Measurements from ENCODE around the gene RAB28. TPM values are rescaled to one million over a fixed set of nuclear protein-coding genes. Genes with fewer than 3 reads are reported as not detected.

RAB28 gene
- total RNA-seq, 1 donor from 2014 or later = 30.7 TPM

- no peaks in the 10 kb centered on the region for H3K9me3 Mint-ChIP-seq
- no peak overlapping the region for H3K27ac Mint-ChIP-seq (ENCODE audit: unreplicated experiment)
- no peaks in the 10 kb centered on the region for H3K27me3 Mint-ChIP-seq (ENCODE audit: low read depth)
- H3K4me3 Mint-ChIP-seq = no peak overlapping the region
- peaks cover 16% of the 10 kb centered on the region for H3K36me3 Mint-ChIP-seq (ENCODE audit: low read depth)
- TF ChIP-seq CTCF (conservative IDR thresholded peaks at IDR 0.05) = no peak
- peaks cover 24% of the 10 kb centered on the region for H3K4me1 Mint-ChIP-seq
- no peak for DNase-seq (ENCODE audit: low read depth, low spot score)
These were observed 116.9 kb downstream of the RAB28 start for GRCh38 chr4:13367244-13367643.

GRCh38 chr4:13365195-13365594 is 118.9 kb downstream of the RAB28 start:
- TF ChIP-seq CTCF (conservative IDR thresholded peaks at IDR 0.05) = no peak
- Mint-ChIP-seq H3K9me3 (no peaks in the 10 kb centered on the region), H3K27ac (ENCODE audit: unreplicated experiment) (no peak overlapping the region), H3K36me3 (ENCODE audit: low read depth) (peaks cover 16% of the 10 kb centered on the region), H3K27me3 (ENCODE audit: low read depth) (no peaks in the 10 kb centered on the region), H3K4me1 (peaks cover 31% of the 10 kb centered on the region), H3K4me3 (no peak overlapping the region)
- no peak for DNase-seq (ENCODE audit: low read depth, low spot score)

- H3K4me1 Mint-ChIP-seq = peaks cover 28% of the 10 kb centered on the region
- no peak overlapping the region for H3K4me3 Mint-ChIP-seq
- no peak overlapping the region for H3K27ac Mint-ChIP-seq (ENCODE audit: unreplicated experiment)
- no peak for TF ChIP-seq CTCF (conservative IDR thresholded peaks at IDR 0.05)
- no peaks in the 10 kb centered on the region for H3K9me3 Mint-ChIP-seq
- no peaks in the 10 kb centered on the region for H3K27me3 Mint-ChIP-seq (ENCODE audit: low read depth)
- H3K36me3 Mint-ChIP-seq (ENCODE audit: low read depth) = peaks cover 19% of the 10 kb centered on the region
- no peak for DNase-seq (ENCODE audit: low read depth, low spot score)
These were observed 119.5 kb downstream of the RAB28 start for GRCh38 chr4:13364653-13365052.

GRCh38 chr4:13364172-13364571 is 120.0 kb downstream of the RAB28 start:
- no peak overlapping the region for H3K27ac Mint-ChIP-seq (ENCODE audit: unreplicated experiment)
- H3K36me3 Mint-ChIP-seq (ENCODE audit: low read depth) = peaks cover 20% of the 10 kb centered on the region
- H3K9me3 Mint-ChIP-seq = no peaks in the 10 kb centered on the region
- H3K4me1 Mint-ChIP-seq = peaks cover 23% of the 10 kb centered on the region
- no peaks in the 10 kb centered on the region for H3K27me3 Mint-ChIP-seq (ENCODE audit: low read depth)
- H3K4me3 Mint-ChIP-seq = no peak overlapping the region
- no peak for DNase-seq (ENCODE audit: low read depth, low spot score)
- no peak for TF ChIP-seq CTCF (conservative IDR thresholded peaks at IDR 0.05)

GRCh38 chr4:13359809-13360208 is 124.3 kb downstream of the RAB28 start:
- no peak for TF ChIP-seq CTCF (conservative IDR thresholded peaks at IDR 0.05)
- Mint-ChIP-seq H3K27me3 (ENCODE audit: low read depth) (no peaks in the 10 kb centered on the region), H3K27ac (ENCODE audit: unreplicated experiment) (no peak overlapping the region), H3K4me3 (no peak overlapping the region), H3K9me3 (no peaks in the 10 kb centered on the region), H3K36me3 (ENCODE audit: low read depth) (peaks cover 20% of the 10 kb centered on the region), H3K4me1 (peaks cover 10% of the 10 kb centered on the region)
- no peak for DNase-seq (ENCODE audit: low read depth, low spot score)
